HG02840 (cell line): ENCODE measurements around the gene JARID2.

Experiments used
- ATAC-seq: cut with Tn5 transposase; IDR thresholded peaks from one replicate; pipeline ENCODE4 v1.9.1; 2021; ENCODE audit warnings: mild to moderate bottlenecking, moderate library complexity, moderate number of reproducible peaks; ENCODE audit not compliant: unreplicated experiment, low FRiP score

Gene JARID2

GRCh38 chr6:15389084-15389764 lies 143.4 kb downstream of the JARID2 start:
- no peak for ATAC-seq

GRCh38 chr6:15389765-15390723 lies 144.2 kb downstream of the JARID2 start:
- ATAC-seq, result no peak

- ATAC-seq, result no peak
Observed at GRCh38 chr6:15391500-15391899, 145.6 kb downstream of the JARID2 start.

GRCh38 chr6:15392182-15392581 lies 146.3 kb downstream of the JARID2 start:
- no peak for ATAC-seq

GRCh38 chr6:15393605-15394004 lies 147.7 kb downstream of the JARID2 start:
- no peak for ATAC-seq

GRCh38 chr6:15395087-15395486 lies 149.2 kb downstream of the JARID2 start:
- no peak for ATAC-seq

GRCh38 chr6:15396808-15397207 lies 150.9 kb downstream of the JARID2 start:
- ATAC-seq, result no peak

GRCh38 chr6:15398633-15399275 lies 152.9 kb downstream of the JARID2 start:
- no peak for ATAC-seq

- ATAC-seq, result no peak
Observed at GRCh38 chr6:15399641-15400470, 154.0 kb downstream of the JARID2 start.

- ATAC-seq, result no peak
Observed at GRCh38 chr6:15400572-15401004, 154.7 kb downstream of the JARID2 start.

- no peak for ATAC-seq
Observed at GRCh38 chr6:15401120-15401519, 155.3 kb downstream of the JARID2 start.

- ATAC-seq, result no peak
Observed at GRCh38 chr6:15401769-15402250, 155.9 kb downstream of the JARID2 start.

- no peak for ATAC-seq
Observed at GRCh38 chr6:15402406-15403045, 156.7 kb downstream of the JARID2 start.

- ATAC-seq, result no peak
Observed at GRCh38 chr6:15403094-15403755, 157.4 kb downstream of the JARID2 start.

- ATAC-seq, result no peak
Observed at GRCh38 chr6:15404685-15404980, 158.8 kb downstream of the JARID2 start.

GRCh38 chr6:15405129-15406068 lies 159.5 kb downstream of the JARID2 start:
- ATAC-seq, result no peak

- no peak for ATAC-seq
Observed at GRCh38 chr6:15406452-15406851, 160.6 kb downstream of the JARID2 start.

- no peak for ATAC-seq
Observed at GRCh38 chr6:15408008-15408407, 162.1 kb downstream of the JARID2 start.
